ENCODE results near the gene RECK. TPM values are rescaled to one million over a fixed set of nuclear protein-coding genes. Genes with fewer than 3 reads are reported as not detected.
A peak's percentile ranks its signal among the peaks of the same experiment; 100 is the strongest.
"Not testable (repeated sequence)": the region's sequence is repeated elsewhere in the genome, so short reads cannot be mapped to it uniquely, and the experiment has no call there.

The RECK gene
- total RNA-seq, 1 donor from 2014 or later = 7.5 TPM

- DNase-seq = peak; percentile 55
Observed at GRCh38 chr9:36074870-36075532, 38.3 kb downstream of the RECK start.

- no peak for DNase-seq
Observed at GRCh38 chr9:36078051-36078450, 41.3 kb downstream of the RECK start.

- no peak for DNase-seq
Observed at GRCh38 chr9:36080519-36080918, 43.8 kb downstream of the RECK start.

GRCh38 chr9:36082931-36083330 lies 46.2 kb downstream of the RECK start:
- no peak for DNase-seq

- no peak for DNase-seq
Observed at GRCh38 chr9:36086442-36086841, 49.7 kb downstream of the RECK start.

GRCh38 chr9:36087054-36087453 lies 50.3 kb downstream of the RECK start:
- DNase-seq = not testable (repeated sequence)

- no peak for DNase-seq
Observed at GRCh38 chr9:36088020-36088419, 51.3 kb downstream of the RECK start.

GRCh38 chr9:36091026-36091953 lies 54.6 kb downstream of the RECK start:
- no peak for DNase-seq

- DNase-seq = no peak
Observed at GRCh38 chr9:36092014-36092413, 55.3 kb downstream of the RECK start.

- DNase-seq = no peak
Observed at GRCh38 chr9:36092509-36093215, 55.9 kb downstream of the RECK start.

- no peak for DNase-seq
Observed at GRCh38 chr9:36093384-36093783, 56.7 kb downstream of the RECK start.

GRCh38 chr9:36099718-36100117 lies 63.0 kb downstream of the RECK start:
- DNase-seq = no peak

- DNase-seq = no peak
Observed at GRCh38 chr9:36100532-36100931, 63.8 kb downstream of the RECK start.

GRCh38 chr9:36101916-36102741 lies 65.4 kb downstream of the RECK start:
- peak; percentile 14 for DNase-seq

- peak; percentile 52 for DNase-seq
Observed at GRCh38 chr9:36102742-36103495, 66.2 kb downstream of the RECK start.

GRCh38 chr9:36109071-36109470 lies 72.4 kb downstream of the RECK start:
- DNase-seq = no peak

- DNase-seq = no peak
Observed at GRCh38 chr9:36110434-36110833, 73.7 kb downstream of the RECK start.

- no peak for DNase-seq
Observed at GRCh38 chr9:36112516-36112915, 75.8 kb downstream of the RECK start.

- DNase-seq = no peak
Observed at GRCh38 chr9:36113999-36114398, 77.3 kb downstream of the RECK start.

GRCh38 chr9:36116593-36116992 lies 79.9 kb downstream of the RECK start:
- no peak for DNase-seq

GRCh38 chr9:36118201-36118600 lies 81.5 kb downstream of the RECK start:
- no peak for DNase-seq
